Activated CD4-positive, alpha-beta T cell treated with anti-CD3 and anti-CD28 coated beads, Interleukin-2, amount 50 U/mL, for 16 hours (primary cell): ENCODE results near the gene LTBP2.

Experiments
- DNase-seq: peaks from one replicate; pipeline ENCODE4 v3.0.0-alpha.2; 2020

LTBP2 gene

DNA sequence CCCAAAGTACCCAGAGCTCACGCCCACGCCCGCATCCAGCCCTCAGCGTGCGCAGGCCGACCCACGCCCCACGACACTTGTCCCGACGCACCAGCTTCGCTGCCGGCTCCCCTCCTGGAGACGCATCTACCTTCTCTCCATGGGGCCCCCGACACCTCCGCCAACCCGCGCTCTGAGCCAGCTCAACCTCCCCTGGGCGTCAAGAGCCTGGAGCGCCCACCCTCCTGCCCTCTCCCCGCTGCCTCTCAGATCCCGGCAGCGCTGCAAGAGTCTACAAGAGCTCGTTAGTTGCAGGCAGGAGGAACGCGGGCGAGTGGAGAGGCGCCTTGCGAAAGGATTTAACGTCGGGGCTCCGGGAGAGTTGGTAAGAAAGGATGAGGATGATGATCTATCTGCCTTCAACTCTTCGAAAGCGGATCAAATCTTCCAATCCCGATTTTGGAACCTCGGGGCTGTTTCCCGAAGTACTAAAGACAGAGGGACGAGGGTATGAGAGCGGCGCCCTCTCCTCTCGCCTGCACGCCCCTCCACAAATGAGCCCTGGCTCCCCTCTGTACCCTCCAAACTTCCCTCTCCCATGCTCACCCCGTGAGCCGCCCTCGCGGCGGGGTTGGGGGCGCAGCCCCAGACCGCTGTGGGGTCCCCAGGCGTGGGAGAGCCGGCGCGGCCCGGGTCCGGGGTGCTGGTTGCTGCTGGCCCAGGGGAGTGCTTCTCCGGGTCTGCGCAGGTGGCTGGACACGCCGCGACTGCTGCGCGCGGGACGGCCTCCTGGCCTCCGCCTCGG is 979 bp downstream of the LTBP2 start:
- DNase-seq = no peak

DNA sequence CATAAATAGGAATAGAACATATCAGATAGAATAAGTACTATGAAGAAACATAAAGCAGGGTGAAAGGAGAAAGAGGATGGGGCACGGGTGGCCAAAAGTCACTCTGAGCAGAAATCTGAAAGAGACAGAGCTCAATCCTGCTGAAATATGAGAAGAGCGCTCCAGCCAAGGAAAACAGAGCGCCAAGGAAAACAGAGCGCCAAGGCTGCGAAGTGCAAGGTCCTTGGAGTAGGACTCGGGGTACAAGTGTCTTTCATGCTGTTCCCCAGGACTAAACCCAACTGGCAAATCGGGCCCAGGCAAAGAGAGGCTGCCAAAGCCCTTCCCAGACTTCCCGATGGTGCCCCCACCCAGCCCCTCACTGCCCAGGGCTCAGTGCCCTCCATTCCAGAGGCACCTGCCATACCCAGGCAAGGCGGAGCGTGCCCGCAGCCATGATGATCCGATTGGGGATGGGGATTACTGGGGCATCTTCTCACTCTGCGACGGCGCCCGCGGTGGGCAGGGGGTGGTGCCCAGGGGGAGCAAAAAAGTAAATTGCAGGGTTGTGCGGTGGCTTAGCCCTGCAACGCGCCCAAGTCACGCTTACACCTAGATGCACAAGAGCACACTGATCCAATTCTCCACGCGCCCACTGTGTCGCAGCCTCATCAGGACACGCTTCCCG is 1.7 kb downstream of the LTBP2 start:
- DNase-seq = no peak

DNA sequence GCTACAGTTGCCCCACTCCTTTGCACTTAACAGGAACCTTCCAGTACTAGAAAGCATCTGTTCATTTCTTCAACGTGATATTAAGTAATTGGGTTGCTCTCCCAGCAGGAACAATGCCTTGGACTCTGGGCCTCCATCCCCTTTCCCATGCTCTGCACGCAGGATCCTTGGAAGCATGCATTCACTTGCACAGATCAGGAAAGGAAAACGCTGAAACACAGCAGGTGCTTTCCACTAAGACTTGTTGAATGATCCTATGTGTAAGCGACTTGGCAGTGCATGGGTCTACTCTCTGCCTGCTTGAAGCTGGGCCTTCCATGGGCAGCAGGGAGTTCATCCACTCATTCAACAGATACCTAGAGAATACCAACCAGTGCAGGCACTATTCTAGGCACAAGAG is 2.3 kb downstream of the LTBP2 start:
- DNase-seq = no peak

GRCh38 chr14:74608959-74609611 is 3.0 kb downstream of the LTBP2 start:
- peak; percentile 86 for DNase-seq

DNA sequence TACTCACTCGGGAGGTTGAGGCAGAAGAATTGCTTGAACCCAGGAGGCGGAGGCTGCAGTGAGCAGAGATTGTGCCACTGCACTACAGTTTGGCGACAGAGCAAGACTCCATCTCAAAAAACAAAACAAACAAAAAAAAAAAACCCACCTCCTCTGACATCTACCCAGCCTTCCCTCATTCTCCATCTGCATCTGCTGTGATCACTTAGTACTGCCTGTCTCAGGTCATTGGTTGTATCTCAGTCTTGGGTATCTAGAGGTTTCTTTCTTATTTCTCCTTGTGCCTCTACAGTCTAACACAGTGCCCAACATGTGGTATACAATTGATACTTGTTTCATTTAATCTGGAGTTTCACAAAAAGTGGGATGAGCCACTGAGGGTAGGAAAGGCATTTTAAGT is 5.3 kb downstream of the LTBP2 start:
- no peak for DNase-seq

GRCh38 chr14:74605531-74606223 is 6.4 kb downstream of the LTBP2 start:
- DNase-seq = no peak

DNA sequence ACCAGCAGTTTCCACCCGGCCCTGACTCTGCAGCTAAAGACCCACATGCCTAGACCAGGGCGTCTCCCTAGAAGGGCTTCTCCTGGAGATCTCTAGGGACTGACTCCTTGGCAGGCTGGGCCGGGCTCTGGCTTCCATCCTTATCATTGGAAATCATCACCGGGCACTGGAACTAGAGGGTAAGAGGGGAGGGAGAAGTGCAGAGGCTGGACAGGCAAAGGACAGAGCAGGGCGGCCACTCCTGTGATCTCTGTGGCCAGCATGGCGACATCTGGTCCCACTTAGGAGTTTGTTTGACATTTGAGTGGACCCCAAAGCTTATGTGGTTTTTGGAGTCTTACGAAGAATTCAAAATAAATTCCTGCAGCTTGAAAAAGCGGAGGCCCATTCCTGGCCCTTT is 7.1 kb downstream of the LTBP2 start:
- no peak for DNase-seq

DNA sequence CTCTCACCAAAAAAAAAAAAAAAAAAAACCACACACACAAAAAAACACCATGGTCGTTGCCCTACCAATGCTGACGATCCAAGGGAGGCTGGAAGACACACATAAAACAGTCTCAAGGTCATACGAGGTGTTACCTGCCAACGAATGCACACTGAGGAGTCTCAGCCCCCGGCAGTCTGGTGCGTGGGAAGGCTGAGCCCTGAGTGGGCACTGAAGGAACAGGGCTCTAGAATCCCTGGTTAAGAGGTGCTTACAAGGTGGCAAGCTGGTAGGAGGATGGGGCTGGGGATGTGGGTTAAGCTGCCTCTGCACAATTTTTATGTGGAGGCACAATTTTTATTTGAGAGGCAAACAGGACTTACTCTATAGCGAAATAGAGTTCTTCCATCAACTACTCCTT is 7.9 kb downstream of the LTBP2 start:
- no peak for DNase-seq

DNA sequence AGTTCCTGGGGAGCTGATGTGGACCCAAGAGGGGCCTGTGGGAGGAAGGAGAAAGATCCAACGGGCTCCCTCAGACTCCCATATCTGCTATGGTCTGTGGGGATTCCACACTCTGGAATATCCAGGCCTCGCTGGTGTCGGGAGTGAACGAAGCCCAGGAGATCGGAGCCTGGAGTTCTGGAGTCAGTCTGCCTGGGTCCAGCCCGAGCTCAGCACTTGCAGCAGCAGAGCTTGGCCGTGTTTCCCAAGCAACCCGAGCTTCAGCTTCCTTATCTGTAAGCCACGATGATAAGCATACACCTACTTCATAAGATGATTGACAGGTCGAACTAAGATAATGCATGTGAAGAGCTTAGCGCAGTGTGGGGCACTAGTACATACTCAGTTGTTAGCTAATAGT is 10.1 kb downstream of the LTBP2 start:
- no peak for DNase-seq

DNA sequence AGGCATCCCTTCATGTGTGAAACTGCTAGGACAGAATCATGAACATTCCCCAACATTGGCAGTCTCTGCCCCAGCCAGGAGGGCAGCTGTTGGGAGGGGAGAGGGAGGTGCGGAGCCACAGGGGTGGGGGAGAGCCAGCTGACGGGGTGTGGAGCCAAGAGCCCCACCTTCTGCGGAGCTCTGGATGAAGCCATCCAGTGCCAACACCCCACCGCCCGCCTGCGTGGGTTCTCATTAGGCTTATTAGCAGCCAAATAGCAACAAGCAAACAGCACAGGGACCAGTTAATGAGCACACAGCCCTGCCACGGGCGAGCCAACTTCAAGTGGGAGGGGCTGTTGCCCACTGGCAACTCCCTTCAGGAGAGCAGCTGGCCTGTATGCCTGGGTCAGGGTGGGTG is 12.1 kb downstream of the LTBP2 start:
- DNase-seq = no peak

DNA sequence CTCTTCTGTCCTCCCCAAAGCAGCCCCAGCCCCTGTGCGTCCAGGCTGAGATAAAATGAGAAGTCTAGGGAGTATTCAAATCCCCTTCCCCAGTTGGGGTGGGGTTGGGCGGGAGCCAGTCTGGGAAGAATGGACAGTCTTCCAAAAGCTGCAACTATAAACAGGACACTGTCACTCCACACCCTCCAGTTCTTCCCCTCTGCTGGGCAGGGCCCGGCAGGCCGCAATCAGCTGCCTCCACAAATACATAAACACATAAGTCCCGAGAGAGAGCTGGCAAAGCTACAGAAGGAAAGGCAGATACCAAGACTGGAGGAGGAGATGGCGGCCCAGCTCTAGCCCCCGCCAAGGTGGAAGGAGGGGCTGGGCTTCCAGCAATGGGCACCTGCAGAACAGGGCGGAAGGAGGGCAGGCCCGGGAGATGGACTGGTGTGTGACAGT is 12.7 kb downstream of the LTBP2 start:
- no peak for DNase-seq

- DNase-seq = no peak
Observed at GRCh38 chr14:74596741-74597450, 15.1 kb downstream of the LTBP2 start.

DNA sequence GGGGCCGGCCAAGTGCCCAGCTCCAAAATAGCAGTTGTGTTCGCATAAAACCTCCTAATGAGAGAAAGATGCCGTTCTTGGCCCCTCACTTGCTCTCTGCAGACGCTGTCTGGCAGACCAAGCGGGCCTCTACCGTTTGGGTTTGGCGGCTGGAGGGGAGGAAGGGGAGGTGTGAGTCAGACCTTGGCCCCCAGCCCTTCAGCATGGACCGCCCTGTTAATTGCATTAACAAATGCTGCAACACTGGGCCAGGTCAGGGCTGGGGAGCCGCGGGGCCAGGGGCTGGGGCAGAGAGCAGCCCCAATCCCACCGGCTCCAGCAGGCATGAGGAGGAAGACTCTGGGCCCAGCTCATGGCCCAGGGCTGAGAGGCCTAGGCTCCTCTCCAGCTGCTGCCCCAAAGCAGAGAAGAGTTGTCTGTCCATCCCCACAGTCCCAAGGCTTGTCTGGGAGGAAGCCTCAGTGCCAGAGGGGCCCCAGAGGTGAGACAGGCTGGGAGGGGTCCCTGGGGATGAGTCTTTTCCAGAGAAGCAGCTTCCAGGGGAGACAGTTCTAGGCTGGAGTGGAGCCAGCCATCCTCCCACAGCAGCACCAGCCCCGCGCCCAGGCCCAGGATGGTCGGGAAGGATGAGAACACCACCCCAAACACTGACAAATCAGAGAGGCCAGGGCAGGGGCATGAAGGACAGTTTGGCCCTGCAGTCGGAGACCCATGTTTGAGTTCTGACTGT is 16.9 kb downstream of the LTBP2 start:
- no peak for DNase-seq

GRCh38 chr14:74594606-74595005 is 17.4 kb downstream of the LTBP2 start:
- DNase-seq = no peak

DNA sequence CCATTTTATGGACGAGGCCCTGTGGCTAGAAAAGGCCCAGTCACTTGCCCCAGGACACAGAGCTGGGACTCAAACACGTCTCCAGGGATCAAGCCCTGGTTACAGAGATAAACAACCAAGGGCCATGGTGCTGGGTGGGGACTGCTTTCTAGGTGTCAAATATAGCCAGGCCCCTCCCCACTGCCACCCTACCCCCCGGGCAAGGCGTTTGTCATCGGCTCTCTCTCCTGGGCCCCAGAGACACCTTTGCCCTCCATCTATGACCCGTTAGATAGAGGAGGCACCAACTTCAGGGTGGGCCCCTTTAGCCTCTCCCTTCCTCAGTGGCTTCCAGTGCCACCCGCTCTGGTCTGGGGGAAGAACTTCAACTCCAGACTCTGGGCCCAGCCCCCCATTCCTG is 18.0 kb downstream of the LTBP2 start:
- no peak for DNase-seq

GRCh38 chr14:74593241-74593953 is 18.6 kb downstream of the LTBP2 start:
- DNase-seq = no peak

DNA sequence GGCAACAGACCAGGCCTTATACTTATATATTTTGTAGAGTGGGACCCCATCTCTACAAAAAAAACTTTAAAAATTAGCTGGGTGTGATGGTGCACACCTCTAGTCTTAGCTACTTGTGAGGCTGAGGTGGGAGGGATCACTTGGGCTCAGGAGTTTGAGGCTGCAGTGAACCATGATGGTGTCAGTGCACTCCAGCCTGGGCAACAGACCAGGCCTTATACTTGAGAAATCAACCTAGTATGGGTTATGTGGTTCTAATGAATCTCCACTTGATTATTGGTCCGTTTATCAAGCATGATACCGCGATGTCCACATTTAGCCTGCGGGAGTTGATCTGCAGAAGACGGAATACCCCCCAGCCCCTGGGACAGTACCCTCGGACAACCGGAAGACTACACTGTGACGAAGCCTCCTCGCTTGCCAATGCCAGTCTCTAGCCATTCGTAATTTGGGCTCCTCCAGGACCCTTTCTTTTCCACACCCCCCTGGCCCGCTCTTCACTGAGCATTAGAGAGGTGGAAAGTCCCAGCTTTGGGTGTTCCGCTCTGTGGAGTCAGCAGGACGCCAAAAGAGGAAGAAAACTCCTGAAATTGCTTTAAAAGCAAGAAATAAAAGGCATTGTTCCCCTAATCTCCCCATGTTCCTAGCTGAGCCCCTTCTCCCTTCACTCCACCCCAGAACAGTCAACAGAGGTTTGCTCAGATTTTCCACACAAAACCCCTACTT is 19.4 kb downstream of the LTBP2 start:
- no peak for DNase-seq

GRCh38 chr14:74591899-74592298 is 20.1 kb downstream of the LTBP2 start:
- no peak for DNase-seq

GRCh38 chr14:74591394-74591793 is 20.6 kb downstream of the LTBP2 start:
- no peak for DNase-seq

DNA sequence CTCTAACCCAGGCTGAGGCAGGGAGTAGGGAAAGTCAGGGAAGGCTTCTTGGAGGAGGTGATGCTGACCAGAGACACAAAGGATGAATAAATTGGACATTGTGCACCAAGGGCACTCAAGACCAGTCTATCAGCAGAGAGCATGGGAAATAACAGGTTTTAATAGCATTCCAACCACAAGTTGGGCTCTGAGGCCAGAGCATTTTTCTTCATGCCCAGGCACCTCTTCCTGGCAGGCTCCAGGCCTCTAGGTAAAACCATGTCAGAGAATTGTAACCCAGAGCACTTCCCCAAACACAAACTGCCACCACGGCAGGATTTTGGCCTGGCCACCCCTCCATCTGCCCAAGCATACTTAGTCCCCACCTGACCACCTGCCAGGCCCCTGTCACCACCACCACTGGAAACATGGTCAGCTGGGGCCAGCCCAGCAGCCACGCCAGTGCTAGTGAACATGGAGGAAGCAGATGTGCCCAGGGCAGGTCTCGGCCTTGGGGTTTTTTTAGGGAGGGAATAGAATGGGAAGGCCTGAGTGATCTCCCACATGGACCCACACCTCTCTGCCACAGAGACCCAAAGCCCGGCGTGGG is 22.7 kb downstream of the LTBP2 start:
- DNase-seq = no peak
